Measurements from ENCODE around the gene CDYL2.
"Not testable (repeated sequence)": the region's sequence is repeated elsewhere in the genome, so short reads cannot be mapped to it uniquely, and the experiment has no call there.

Gene CDYL2

DNA sequence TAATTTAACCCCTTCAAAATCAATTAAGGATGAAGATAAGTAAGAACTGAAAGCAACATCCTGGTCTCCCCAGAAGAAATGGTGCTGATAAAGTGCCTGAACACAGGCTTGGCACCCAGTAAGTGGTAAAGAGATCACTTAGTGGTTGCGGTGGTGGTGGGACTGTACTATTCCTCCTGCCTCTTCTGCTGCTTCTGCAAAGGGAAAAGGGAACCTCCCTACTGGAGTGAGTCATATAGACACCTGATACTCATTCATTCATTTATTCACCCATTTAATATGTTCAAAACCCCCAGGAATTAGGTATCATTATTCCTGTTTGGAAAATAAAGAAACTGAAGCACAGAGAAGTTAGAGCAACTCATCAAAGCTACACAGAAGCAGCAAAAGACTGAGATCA lies 60.6 kb downstream of the CDYL2 start:
- no peak for DNase-seq (ENCODE audit: low spot score)

DNA sequence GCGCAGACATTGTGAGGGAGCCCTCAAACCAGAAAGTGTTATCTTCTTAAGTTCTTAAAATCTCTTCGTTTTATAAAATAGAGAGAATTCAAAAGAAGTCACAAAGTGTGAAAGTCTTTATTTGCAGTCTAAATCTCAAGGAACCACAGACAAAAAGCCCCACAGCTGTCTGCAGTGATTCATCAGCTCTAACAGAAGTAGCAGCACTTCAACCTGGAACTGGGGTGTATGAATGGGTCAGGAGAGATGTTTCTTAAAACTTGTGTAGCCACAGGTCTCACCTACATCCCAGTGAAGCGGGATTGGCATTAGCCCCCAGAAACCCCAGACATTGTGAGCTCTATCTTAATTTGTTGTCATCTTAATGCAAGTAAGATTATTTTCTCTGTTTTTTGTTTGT lies 61.1 kb downstream of the CDYL2 start:
- DNase-seq (ENCODE audit: low spot score), result no peak

GRCh38 chr16:80742331-80742730 lies 62.1 kb downstream of the CDYL2 start:
- no peak for DNase-seq (ENCODE audit: low spot score)

DNA sequence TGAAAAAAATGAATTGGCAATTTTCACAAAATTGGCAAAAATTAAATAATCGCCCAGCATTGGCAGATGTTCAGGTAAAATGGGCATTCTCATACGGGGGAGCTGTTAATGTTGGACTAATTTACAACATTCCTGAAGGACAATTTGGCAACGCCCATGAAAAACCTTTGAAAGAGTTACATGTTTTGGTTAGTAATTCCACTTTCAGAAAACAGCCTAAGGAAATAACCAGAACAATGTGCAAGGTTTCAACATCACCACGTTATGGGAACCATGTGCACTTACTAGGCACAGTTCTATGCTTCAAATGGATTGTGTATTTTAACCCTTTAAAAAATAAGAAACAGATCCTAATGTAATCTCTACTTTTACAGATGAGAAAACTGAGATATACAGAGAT lies 62.7 kb downstream of the CDYL2 start:
- no peak for DNase-seq (ENCODE audit: low spot score)

GRCh38 chr16:80739523-80739922 lies 64.9 kb downstream of the CDYL2 start:
- no peak for DNase-seq (ENCODE audit: low spot score)

DNA sequence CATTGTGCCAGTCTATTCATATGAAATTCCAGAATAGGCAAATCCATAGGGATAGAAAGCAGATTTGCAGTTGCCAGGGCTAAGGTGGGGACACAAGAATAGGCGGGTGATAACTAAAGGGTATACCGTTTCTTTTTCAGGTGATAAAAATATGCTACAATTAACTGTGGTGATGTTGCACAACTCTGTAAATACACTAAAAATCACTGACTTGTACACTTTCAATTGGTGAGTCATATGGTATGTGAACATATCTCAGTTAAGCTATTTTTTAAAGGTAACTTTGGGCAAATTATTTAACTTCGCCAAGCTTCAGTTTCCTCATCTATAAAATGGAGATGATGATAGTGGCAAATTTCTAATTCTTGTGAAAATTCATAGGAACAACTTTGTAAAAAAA lies 65.9 kb downstream of the CDYL2 start:
- DNase-seq (ENCODE audit: low spot score), result no peak

- DNase-seq (ENCODE audit: low spot score), result no peak
Observed at GRCh38 chr16:80735846-80736245, 68.6 kb downstream of the CDYL2 start.

GRCh38 chr16:80733407-80733806 lies 71.0 kb downstream of the CDYL2 start:
- no peak for DNase-seq (ENCODE audit: low spot score)

DNA sequence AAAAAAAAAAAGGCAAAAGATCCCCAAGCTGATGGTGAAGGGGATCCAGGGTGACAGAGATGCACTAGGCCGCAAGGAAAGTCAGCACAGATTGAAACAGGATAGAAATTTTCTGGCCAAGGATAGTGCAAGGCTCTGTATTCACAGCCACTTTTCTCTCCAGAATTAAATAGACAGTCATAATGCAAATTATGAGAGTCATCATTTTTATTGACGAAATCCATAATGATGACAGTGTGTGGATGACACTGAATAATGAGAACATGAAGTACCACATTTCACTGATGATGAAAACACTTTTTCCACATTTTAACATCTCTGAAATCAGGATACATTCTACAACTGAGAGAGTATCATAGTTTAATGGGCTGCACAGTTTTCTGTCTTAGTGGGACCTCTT lies 72.5 kb downstream of the CDYL2 start:
- DNase-seq (ENCODE audit: low spot score), result no peak

DNA sequence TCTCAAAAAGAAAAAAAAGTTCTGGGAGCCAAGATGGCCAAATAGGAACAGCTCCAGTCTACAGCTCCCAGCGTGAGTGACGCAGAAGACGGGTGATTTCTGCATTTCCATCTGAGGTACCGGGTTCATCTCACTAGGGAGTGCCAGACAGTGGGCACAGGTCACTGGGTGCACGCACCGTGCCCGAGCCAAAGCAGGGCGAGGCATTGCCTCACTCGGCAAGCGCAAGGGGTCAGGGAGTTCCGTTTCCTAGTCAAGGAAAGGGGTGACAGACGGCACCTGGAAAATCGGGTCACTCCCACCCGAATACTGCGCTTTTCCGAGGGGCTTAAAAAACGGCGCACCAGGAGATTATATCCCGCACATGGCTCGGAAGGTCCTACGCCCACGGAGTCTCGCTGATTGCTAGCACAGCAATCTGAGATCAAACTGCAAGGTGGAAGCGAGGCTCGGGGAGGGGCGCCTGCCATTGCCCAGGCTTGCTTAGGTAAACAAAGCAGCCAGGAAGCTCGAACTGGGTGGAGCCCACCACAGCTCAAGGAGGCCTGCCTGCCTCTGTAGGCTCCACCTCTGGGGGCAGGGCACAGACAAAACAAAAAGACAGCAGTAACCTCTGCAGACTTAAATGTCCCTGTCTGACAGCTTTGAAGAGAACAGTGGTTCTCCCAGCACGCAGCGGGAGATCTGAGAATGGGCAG lies 77.2 kb downstream of the CDYL2 start:
- not testable (repeated sequence) for DNase-seq (ENCODE audit: low spot score)

GRCh38 chr16:80725566-80726162 lies 78.7 kb downstream of the CDYL2 start:
- DNase-seq (ENCODE audit: low spot score), result no peak

GRCh38 chr16:80723981-80724380 lies 80.4 kb downstream of the CDYL2 start:
- DNase-seq (ENCODE audit: low spot score), result no peak

DNA sequence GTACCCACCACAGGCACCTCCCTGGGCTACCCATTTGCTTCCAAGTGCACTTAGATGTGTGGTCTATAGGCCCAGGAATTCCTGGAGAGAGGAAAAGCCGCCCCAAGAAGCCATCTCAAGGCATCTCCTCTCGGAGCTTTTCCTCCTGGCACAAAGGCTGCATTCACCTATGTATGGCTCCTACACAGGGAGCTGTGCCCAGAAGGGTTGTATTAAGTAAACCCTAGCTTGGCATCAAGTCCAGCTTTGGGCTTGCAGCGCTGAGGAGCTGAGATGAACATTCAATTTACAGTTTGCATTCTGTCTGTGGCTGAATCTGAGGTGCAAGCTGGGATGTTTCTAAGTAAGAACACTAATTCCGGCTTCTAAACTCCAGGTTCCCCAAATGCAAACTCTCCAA lies 81.3 kb downstream of the CDYL2 start:
- no peak for DNase-seq (ENCODE audit: low spot score)

DNA sequence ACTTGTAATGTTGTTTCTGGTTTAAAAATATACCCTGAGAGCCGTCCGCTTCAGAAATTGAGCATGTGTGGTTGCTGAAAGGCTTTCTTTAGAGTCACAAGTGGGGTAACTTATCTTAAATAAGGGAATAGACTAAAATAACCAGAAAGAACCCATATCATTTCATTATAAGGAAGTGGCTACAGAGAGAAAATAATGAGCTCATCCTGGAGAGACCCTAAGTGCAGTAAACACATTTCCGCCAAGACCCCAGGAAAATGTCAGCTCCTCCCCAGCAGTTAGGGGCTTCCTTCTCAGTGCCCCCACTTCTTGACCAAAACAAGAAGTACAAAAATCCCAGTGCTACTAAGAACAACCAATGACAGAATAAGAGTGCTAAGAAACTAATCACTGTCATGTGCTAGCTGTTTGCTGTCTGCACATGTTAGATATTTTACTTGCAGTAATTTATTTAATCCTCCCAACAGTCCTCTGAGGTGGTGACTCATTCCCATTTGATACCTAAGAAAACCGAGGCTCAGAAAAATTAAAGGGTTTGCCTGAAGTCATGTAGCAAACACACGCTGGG lies 83.5 kb downstream of the CDYL2 start:
- peak; percentile 30 for DNase-seq (ENCODE audit: low spot score)

GRCh38 chr16:80719573-80719972 lies 84.8 kb downstream of the CDYL2 start:
- no peak for DNase-seq (ENCODE audit: low spot score)

GRCh38 chr16:80718480-80719220 lies 85.7 kb downstream of the CDYL2 start:
- DNase-seq (ENCODE audit: low spot score), result peak; percentile 22

- no peak for DNase-seq (ENCODE audit: low spot score)
Observed at GRCh38 chr16:80717611-80718010, 86.8 kb downstream of the CDYL2 start.

DNA sequence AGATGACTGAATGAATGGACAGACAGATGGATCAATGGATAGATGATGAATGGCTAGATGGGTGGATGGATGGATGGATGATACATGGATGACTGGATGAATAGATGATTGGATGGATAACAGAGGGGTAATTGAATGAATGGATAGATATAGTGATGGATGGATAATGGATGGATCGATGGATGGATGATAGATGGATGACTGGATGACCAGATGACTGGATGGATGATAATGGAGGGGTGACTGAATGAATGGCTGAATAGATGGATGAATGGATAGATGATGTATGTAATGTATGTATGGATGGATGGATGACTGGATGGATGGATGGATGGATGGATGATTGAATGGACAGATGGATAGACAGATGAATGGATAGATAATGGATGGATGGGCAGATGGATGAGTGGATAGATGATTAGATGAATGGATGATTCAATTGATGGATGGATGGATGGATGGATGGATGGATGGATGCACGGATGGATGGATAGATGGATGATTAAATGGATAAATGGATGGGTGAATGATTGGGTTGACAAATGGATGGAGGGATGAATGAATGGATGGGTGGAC lies 87.7 kb downstream of the CDYL2 start:
- DNase-seq (ENCODE audit: low spot score), result no peak

- no peak for DNase-seq (ENCODE audit: low spot score)
Observed at GRCh38 chr16:80711406-80711805, 93.0 kb downstream of the CDYL2 start.

GRCh38 chr16:80710918-80711317 lies 93.5 kb downstream of the CDYL2 start:
- no peak for DNase-seq (ENCODE audit: low spot score)

- no peak for DNase-seq (ENCODE audit: low spot score)
Observed at GRCh38 chr16:80708823-80709222, 95.6 kb downstream of the CDYL2 start.

DNA sequence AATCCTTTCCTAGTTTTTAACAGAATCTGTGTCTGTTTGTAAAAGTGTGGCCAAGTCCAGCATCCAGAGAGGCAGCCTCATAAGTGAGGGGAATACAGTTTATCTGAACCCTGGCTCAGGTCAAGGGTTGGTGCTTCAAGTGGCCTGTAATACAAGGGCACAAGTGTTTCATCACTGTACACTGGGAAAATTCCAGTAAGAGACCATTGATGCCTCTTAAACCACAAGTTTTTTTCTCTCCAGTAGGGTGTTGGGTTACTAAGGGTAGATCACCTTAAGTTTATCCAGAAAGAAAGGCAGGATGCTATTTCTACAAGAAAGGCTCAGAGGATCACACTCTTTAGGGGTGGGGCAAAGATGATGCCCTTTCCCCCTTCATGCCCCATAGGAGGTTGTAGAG lies 96.7 kb downstream of the CDYL2 start:
- DNase-seq (ENCODE audit: low spot score), result no peak

DNA sequence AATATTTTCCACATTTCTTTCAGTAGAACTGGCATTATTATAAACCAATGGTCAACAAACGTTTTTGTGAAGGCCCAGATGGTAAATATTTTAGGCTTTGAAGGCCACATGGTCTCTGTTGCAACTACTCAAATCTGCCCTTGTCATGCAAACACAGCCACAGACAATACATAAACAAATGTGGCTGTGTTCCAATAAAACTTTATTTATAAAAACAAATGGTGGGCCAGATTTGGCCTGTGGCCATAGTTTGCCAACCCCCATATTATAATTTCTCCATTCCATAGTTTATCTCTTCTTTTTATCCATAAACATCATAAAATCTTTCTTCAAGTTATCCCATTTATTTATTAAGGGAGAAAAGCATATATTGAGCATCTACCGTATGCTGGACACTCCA lies 98.8 kb downstream of the CDYL2 start:
- DNase-seq (ENCODE audit: low spot score), result no peak
